Stimulated activated CD8-positive, alpha-beta memory T cell treated with anti-CD3 and anti-CD28 coated beads, Interleukin-2, amount 100 ng/mL, for 1 hour (primary cell): ENCODE results near the gene ZNF598.
"Not testable (repeated sequence)": the region's sequence is repeated elsewhere in the genome, so short reads cannot be mapped to it uniquely, and the experiment has no call there.

Experiments
- DNase-seq, 2 donors: peaks; one replicate each; pipeline ENCODE4 v3.0.0-alpha.2; 2020; ENCODE audit warnings: low read depth in 2 of 2

The ZNF598 gene

DNA sequence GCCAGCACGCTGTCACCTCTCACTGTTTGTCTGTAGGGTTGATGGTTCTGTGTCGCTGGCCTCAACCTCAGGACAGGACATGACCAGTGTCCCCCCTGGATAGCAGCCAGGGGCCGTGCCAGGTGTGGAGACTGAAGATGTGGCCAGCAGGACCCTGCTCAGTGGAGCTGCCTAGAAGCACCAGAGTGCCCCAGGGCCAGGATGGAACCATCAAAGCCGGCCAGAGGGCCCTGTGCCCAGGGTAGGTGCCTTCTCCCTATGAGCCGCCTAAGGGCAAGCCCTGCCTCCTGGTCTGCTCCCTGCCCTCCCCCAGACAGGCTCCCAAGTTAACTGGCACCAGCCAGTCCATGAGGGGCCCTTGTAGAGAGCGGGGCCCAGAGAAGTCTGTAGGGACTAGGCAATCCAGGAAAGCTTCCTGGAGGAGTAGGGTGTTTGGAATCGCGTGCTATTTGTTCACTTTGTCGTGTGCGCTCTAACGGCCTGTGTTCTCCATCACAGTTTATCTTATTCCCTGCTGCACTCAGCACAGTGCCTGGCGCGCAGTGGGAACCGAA is 50.8 kb downstream of the ZNF598 start:
- DNase-seq, result no peak

DNA sequence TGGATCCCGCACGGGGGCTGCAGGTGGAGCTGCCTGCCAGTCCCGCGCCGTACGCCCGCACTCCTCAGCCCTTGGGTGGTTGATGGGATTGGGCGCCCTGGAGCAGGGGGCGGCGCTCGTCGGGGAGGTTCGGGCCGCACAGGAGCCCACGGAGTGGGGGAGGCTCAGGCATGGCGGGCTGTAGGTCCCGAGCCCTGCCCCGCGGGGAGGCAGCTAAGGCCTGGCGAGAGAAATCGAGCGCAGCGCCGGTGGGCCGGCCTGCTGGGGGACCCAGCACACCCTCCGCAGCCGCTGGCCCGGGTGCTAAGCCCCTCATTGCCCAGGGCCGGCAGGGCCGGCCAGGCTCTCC is 51.5 kb downstream of the ZNF598 start:
- DNase-seq, result not testable (repeated sequence)

DNA sequence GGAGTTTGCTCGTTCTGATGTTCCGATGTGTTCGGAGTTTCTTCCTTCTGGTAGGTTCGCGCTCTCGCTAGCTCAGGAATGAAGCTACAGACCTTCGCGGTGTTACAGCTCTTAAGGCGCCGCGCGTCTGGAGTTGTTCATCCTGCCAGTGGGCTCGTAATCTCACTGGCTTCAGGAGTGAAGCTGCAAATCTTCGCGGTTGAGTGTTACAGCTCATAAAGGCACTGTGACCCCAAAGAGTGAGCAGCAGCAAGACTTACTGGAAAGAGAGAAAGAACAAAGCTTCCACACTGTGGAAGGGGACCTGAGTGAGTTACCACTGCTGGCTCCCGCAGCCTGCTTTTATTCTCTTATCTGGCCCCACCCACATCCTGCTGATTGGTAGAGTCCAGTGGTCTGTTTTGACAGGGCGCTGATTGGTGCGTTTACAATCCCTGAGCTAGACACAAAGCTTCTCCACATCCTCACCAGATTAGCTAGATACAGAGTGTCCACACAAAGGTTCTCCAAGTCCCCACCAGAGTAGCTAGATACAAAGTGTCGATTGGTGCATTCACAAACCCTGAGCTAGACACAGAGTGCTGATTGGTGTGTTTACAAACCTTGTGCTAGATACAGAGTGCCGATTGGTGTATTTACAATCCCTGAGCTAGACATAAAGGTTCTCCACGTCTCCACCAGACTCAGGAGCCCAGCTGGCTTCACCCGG is 52.0 kb downstream of the ZNF598 start:
- DNase-seq, result not testable (repeated sequence)

DNA sequence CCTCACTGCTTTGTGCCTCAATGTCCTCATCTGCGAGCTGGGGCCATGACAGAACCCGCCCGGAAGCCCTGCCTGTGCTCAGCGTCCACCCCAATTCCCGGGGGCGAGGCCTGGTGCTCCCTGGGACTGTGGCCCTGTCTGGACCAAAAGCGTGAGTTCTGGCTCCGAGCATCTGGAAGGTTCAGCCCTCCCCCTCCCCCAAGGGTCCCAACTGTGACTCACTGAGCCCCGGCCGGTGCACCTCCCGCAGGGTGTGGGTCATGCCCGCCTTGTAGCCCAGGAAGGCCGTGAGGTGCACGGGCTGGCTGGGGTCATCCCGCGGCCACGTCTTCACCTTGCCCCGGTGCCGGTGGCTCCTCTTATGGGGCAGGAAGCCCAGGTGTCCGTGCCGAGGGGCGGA is 55.9 kb downstream of the ZNF598 start:
- no peak for DNase-seq

DNA sequence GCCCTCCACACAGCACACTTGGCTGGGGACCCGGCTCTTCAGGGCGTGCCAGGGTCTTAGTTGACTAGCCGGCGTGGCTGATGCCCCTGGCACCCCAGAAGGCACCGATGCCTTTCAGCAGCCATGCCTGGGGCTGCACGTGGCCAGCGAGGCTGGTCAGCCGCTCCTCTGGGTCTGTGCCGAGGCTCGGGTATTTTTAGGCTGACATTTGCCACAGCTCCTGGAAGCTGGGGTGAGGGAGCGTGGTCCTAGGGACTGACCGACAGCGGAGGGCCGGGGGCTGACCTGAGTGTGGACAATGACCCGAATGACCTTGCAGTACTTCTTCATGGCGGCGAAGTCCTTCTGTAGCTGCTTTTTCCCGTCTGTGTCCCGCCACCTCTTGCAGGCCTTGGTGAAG is 59.1 kb downstream of the ZNF598 start:
- DNase-seq, result no peak

DNA sequence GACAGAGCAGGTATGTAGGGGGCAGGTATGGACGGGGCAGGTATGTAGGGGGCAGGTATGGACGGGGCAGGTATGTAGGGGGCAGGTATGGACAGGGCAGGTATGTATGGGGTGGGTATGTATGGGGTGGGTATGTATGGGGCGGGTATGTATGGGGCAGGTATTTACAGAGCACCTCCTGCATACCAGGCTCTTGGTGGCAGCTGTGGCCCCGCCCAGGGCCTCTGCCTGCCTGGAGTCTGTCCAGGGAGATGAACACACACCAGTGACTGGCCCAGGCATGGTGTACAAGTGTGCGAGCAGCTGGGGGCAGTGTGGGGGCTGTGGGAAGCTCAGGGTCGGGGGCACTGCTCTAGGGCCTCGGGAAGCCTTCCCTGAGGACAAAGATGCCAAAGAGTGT is 59.6 kb downstream of the ZNF598 start:
- DNase-seq, result no peak

DNA sequence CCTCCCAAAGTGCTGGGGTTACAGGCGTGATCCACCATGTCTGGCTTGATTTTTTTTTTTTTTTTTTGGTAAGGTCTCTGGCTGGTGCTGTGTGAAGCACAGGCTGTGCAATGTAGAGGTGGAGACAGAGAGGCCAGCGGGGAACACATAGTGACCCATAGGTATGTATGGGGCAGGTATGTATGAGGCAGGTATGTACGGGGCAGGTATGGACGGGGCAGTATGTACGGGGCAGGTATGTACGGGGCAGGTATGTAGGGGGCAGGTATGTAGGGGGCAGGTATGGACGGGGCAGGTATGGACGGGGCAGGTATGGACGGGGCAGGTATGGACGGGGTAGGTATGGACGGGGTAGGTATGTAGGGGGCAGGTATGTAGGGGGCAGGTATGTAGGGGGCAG is 60.1 kb downstream of the ZNF598 start:
- no peak for DNase-seq
